H1 (cell line): ENCODE measurements around the gene IFT43.

Experiments
- ATF2 ChIP-seq: IDR thresholded peaks from 2 replicates; pipeline ENCODE4 v1.6.1; 2012; ENCODE audit warnings: low read length, inconsistent platforms
- CTCF ChIP-seq, 3 experiments: IDR thresholded peaks; 1 replicate in 2 of 3; 2 replicates in 1 of 3; pipeline versions ENCODE4 v1.5.1 to v1.6.1; 2011; ENCODE audit warnings: low read length in 3 of 3, mild to moderate bottlenecking in 3 of 3, inconsistent platforms in 2 of 3, low read depth in 1 of 3, moderate library complexity in 1 of 3; ENCODE audit not compliant: insufficient read depth in 1 of 3; ENCODE audit errors: control extremely low read depth in 1 of 3
- EZH2 ChIP-seq: fragments of 200-600 bp; sonication (generic); IDR thresholded peaks from 2 replicates; pipeline ENCODE4 v1.7.1; 2012; ENCODE audit warnings: low read depth, mild to moderate bottlenecking, moderate library complexity, low read length, inconsistent platforms; ENCODE audit not compliant: severe bottlenecking
- GABPA ChIP-seq: IDR thresholded peaks from 2 replicates; pipeline ENCODE4 v1.6.1; 2011; ENCODE audit warnings: mild to moderate bottlenecking, low read length, moderate library complexity, borderline replicate concordance; ENCODE audit not compliant: insufficient read depth
- KDM1A ChIP-seq: fragments of 200-600, 300-600 bp; sonication (generic); IDR thresholded peaks from 2 replicates; pipeline ENCODE4 v1.7.1; 2016; ENCODE audit warnings: mild to moderate bottlenecking, low read length, borderline replicate concordance
- MAX ChIP-seq: IDR thresholded peaks from 2 replicates; pipeline ENCODE4 v1.6.1; 2012; ENCODE audit warnings: inconsistent platforms
- POU5F1 ChIP-seq: IDR thresholded peaks from 2 replicates; pipeline ENCODE4 v1.6.1; 2011; ENCODE audit warnings: low read depth, mild to moderate bottlenecking, low read length, moderate library complexity
- SAP30 ChIP-seq: fragments of 300-600 bp; sonication (generic); IDR thresholded peaks from 2 replicates; pipeline ENCODE4 v1.7.1; 2012; ENCODE audit warnings: low read length, moderate library complexity, mild to moderate bottlenecking, inconsistent platforms; ENCODE audit not compliant: insufficient read depth, insufficient replicate concordance
- ZNF274 ChIP-seq: IDR thresholded peaks from 2 replicates; pipeline ENCODE4 v1.7.0; 2012; ENCODE audit warnings: low read length, borderline replicate concordance; ENCODE audit errors: extremely low read depth

- no peak for TF ChIP-seq ATF2
- TF ChIP-seq KDM1A, result no peak
- no peak for TF ChIP-seq SAP30
- no peak for TF ChIP-seq CTCF (IDR thresholded peaks at IDR 0.05; ENCODE audit: control extremely low read depth in 1 of 3, insufficient read depth in 1 of 3, low read depth in 1 of 3, low read length in 3 of 3)
- no peak for TF ChIP-seq ZNF274
- no peak for TF ChIP-seq EZH2
- TF ChIP-seq GABPA, result no peak
- no peak for TF ChIP-seq MAX
- TF ChIP-seq POU5F1, result no peak
These were observed 6.2 kb downstream of the IFT43 start for GRCh38 chr14:75991753-75992152.
